SK-N-SH (cell line): ENCODE results near the gene RCOR1.

Experiments used
- EZH2phosphoT487 ChIP-seq: fragments of 200-600 bp; sonication (generic); IDR thresholded peaks from 2 replicates; pipeline ENCODE4 v1.6.1; 2017; ENCODE audit warnings: low read depth, mixed run types, mild to moderate bottlenecking, antibody characterized with exemption, moderate library complexity, borderline replicate concordance
- FOSL2 ChIP-seq: IDR thresholded peaks from 2 replicates; pipeline ENCODE4 v1.4.0; 2012; ENCODE audit warnings: low read depth, mild to moderate bottlenecking, moderate library complexity, borderline replicate concordance
- POLR2AphosphoS5 ChIP-seq: IDR thresholded peaks from 2 replicates; pipeline ENCODE4 v1.6.1; 2012; ENCODE audit warnings: low read depth, low read length
- RFX5 ChIP-seq: IDR thresholded peaks from 2 replicates; pipeline ENCODE4 v1.6.1; 2012; ENCODE audit warnings: mild to moderate bottlenecking, improper control_type of control experiment, low read length
- TF ChIP-seq, protein P1 (sequence below): fragments of 200-600 bp; sonication (generic); IDR thresholded peaks from 2 replicates; pipeline ENCODE4 v1.6.1; 2017; ENCODE audit warnings: antibody characterized with exemption, mild to moderate bottlenecking, moderate library complexity

GRCh38 chr14:102570334-102570995, 22.0 kb upstream of the RCOR1 start:
- TF ChIP-seq POLR2AphosphoS5 (no peak), FOSL2 (no peak), EZH2phosphoT487 (no peak), RFX5 (no peak)
- TF ChIP-seq, protein P1, sequence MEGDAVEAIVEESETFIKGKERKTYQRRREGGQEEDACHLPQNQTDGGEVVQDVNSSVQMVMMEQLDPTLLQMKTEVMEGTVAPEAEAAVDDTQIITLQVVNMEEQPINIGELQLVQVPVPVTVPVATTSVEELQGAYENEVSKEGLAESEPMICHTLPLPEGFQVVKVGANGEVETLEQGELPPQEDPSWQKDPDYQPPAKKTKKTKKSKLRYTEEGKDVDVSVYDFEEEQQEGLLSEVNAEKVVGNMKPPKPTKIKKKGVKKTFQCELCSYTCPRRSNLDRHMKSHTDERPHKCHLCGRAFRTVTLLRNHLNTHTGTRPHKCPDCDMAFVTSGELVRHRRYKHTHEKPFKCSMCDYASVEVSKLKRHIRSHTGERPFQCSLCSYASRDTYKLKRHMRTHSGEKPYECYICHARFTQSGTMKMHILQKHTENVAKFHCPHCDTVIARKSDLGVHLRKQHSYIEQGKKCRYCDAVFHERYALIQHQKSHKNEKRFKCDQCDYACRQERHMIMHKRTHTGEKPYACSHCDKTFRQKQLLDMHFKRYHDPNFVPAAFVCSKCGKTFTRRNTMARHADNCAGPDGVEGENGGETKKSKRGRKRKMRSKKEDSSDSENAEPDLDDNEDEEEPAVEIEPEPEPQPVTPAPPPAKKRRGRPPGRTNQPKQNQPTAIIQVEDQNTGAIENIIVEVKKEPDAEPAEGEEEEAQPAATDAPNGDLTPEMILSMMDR: no peak
